Astrocyte (in vitro differentiated cells and primary cell): ENCODE measurements around the gene MYH13.

Experiments
- EZH2 ChIP-seq: IDR thresholded peaks from 2 replicates; pipeline ENCODE4 v1.6.1; 2012; ENCODE audit warnings: mild to moderate bottlenecking, low read length, inconsistent platforms; ENCODE audit not compliant: insufficient read depth
- TF ChIP-seq, protein P1 (sequence below): IDR thresholded peaks from 2 replicates; pipeline ENCODE4 v1.5.1; 2011; ENCODE audit warnings: low read depth, mild to moderate bottlenecking, inconsistent platforms, low read length, moderate library complexity; ENCODE audit not compliant: insufficient read depth

GRCh38 chr17:10275418-10275817 is 97.4 kb downstream of the MYH13 start:
- TF ChIP-seq, protein P1, sequence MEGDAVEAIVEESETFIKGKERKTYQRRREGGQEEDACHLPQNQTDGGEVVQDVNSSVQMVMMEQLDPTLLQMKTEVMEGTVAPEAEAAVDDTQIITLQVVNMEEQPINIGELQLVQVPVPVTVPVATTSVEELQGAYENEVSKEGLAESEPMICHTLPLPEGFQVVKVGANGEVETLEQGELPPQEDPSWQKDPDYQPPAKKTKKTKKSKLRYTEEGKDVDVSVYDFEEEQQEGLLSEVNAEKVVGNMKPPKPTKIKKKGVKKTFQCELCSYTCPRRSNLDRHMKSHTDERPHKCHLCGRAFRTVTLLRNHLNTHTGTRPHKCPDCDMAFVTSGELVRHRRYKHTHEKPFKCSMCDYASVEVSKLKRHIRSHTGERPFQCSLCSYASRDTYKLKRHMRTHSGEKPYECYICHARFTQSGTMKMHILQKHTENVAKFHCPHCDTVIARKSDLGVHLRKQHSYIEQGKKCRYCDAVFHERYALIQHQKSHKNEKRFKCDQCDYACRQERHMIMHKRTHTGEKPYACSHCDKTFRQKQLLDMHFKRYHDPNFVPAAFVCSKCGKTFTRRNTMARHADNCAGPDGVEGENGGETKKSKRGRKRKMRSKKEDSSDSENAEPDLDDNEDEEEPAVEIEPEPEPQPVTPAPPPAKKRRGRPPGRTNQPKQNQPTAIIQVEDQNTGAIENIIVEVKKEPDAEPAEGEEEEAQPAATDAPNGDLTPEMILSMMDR = no peak
- no peak for TF ChIP-seq EZH2
